Activated CD4-positive, alpha-beta T cell treated with anti-CD3 and anti-CD28 coated beads, Interleukin-10, Interleukin-2, amounts not matched to agents 100 ng/mL and 50 ng/mL, durations not matched to agents 16 hours and 8 hours (primary cell): ENCODE measurements around the gene ZBTB21.

Source experiments
- DNase-seq: peaks from one replicate; pipeline ENCODE4 v3.0.0-alpha.2; 2020

ZBTB21 gene

DNA sequence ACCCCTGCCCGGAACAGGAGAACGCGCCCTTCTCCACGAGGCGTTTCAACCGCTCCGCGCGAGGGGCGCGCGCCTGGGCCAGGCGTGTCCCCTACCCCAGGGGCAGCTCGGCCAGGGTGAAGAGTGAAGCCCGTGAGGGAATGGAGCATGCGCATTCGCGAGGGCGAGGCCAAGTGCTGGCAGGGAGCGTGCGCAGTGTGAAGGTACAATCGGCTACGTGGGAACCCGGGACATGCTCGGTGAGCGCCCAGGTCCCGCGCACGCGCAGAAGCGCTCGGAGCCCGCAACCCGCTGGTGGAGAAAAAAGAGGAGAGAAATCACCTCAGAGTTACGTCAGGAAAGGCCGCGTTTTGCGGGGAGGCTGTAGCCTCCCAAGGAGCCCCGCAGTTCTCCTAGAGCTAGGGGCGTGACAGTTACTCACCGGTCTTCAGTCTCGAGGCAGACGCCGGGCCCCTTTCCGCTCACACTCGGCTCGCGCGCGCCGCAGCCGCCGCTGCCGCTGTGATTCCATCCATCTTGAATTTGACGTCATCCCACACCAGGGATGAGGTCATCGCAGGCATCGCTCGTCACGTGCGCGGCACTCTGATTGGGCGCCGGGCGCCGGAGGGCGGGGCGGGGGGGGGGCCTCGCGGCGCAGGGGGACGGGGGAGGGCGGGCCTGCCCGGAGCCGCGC lies at the start of gene ZBTB21:
TSS of gene ZBTB21 (minus strand) at position 530 of the 676 bp plus-strand sequence. CDS start 16,265 bp downstream, outside the sequence.
- peak; percentile 99 for DNase-seq

DNA sequence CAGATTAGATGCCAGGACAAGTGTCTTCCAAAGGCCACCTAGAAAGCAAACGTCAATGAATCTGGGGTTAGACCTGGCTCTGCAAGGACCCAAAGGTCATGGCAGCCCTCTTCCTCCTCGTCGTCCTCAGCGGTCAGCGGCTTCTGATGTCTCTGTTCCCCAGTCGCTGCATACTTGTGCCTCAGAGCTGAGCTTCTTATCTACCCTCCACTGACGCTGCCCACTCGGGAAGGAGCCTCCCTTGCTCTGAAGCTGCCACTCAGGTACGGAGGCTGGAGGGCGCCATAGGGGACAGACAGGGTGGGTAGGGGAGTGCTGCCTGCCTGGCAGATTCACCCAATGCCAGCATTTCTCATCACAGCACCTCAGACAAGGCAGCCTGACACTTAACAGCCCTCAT lies 49.6 kb upstream of the ZBTB21 start:
- DNase-seq: no peak

DNA sequence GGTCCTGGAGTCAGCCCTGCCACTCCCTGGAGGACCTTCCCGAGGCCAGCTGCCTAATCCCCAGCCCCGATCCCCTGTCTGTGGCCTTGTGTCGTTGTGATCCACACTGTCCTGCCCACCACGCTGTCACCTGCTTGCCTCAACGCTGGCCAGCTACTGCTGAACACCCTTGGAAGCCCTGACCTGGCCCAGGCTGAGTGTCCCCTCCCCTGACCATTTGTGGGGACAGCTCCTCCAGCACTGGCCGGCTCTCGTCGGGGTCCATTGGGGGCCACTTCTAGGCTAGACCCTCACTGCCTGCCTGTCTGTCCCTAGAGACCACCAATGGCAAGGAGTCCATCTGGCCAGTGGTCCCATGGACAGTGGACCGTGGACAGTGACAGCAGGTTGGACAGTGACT lies 49.0 kb upstream of the ZBTB21 start:
- no peak for DNase-seq

DNA sequence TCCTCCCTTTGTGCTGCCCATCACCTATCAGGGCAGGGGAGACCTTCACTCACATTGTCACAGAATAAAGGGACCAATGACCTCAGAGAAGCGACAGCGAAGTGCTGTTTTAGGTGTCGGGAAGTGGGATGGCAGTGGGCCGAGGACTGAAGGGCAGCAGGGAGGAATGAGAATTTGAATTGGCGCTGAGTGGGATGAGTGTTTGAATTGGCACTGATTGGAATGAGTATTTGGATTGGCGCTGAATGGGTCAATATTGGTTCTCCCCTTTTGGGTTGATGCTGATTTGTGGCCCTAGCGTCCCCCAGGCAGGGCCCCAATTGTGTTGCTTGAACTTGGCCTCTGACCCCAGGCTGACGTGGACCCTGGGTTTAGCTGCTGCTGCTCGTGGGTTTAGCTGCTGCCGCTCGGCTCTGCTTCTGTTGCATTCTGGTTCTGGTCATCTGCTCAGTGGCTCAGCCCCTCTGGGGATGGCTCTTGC lies 48.5 kb upstream of the ZBTB21 start:
- DNase-seq: no peak

DNA sequence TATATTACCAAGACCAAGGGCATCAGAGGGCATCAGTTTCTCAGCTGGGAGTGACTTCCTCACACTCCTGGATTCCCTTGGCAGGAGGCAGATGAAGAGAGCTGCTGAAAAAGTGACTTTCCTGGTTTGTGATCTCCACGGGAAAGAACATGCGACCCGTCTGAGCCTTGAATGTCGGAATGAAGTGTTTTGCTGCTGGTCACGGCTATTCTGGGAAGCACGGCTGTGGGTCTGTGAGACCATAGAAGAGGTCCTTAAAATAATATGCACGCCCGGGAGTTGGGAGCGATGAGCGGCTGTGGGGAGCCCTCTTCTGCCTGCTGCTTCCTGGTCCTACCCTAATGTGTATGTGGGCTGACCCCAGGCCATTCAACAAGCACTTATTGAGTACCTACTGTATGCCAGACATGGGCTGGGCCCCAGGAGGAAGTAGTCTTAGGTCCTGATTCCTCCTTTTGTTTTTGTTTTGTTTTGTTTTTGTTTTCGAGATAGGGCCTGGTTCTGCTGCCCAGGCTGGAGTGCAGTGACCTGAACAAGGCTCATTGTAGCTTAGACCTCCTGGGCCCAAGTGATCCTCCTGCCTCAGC lies 47.8 kb upstream of the ZBTB21 start:
- DNase-seq: no peak

DNA sequence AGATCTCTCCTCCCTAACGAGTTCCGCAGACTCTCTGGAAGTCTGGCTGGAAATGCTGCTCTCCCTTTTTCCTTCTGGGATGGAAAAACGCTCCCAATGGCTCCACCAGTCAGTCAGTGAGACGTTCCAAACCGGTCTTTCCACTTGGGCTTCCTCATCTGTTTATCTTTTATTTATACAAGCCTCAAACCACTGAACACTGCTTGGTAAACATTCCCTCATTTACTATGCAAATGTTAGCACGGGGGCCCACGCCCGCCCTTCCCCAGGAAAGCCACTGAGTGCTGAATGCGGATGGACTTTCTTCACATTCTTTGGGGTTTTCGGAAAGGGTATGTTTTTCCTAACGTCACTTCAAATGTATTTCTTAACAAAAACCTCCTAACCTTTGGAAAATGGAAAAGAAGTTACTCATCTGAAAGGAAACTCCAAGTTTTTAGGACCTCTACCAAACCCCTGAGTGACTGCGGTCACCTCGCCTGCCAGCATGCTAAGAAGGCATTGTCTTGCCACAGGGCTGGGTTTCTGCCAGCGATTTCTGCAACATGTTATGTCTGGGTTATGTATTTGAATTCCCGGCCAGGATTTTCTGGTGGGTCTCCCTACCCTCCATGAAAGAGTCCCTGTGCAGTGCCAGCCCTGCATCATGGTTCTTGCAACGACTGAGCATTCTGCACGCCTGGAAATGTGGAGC lies 47.0 kb upstream of the ZBTB21 start:
- DNase-seq: no peak

DNA sequence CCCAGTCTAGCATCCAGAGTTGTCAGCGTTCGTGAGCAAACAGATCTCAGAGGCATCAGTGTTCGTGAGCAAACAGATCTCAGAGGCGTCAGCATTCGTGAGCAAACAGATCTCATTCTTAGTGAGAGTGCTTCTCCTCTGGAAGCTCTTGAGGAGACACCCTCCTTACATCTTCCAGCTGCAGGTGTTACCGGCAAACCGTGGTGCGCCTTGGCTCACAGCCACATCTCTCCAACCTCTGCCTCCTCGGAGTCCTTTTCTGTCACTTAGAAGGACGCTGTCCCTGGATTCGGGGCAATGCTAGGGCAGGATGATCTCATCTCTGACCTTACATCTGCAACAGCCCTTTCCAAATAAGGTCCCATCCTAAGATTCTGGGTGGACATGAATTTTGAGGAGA lies 46.3 kb upstream of the ZBTB21 start:
- no peak for DNase-seq

DNA sequence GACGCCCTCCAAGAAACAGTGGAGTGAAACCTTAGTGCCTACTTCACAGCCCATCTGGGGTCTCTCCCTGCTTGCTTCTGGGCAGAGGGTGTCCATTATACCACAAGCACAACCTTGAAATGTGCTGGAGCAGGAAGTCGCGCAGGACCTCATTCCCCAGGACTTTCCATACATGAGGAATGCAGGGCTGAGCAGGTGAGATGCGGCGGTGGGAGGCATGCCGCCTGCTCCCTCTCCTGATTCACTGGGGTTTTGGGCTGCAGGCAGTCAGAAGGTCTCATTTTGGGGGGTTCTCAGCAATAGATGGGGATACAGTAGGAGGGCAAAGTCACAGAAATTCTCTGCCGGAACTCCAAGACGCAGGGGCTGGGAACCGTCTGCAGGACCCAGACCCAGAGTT lies 45.3 kb upstream of the ZBTB21 start:
- DNase-seq: no peak

DNA sequence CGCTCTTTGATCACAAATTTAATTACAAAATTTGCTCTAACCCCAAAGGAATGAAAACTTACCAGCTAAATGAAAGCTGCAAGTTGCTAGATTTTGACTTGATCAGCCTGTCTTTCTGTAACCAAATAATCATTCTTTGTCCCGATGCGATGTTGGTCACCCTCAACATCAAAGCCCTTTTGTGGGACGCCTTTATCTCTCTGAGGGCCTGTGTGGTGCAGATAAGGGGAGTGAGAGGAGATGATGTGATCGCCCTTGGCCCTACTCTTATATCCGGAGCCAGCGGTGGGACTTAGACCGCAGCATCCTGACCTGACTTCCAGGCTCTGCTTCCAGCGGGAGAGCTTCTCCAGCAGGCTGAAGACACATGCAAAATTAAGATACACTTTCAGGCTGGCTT lies 41.6 kb upstream of the ZBTB21 start:
- no peak for DNase-seq

DNA sequence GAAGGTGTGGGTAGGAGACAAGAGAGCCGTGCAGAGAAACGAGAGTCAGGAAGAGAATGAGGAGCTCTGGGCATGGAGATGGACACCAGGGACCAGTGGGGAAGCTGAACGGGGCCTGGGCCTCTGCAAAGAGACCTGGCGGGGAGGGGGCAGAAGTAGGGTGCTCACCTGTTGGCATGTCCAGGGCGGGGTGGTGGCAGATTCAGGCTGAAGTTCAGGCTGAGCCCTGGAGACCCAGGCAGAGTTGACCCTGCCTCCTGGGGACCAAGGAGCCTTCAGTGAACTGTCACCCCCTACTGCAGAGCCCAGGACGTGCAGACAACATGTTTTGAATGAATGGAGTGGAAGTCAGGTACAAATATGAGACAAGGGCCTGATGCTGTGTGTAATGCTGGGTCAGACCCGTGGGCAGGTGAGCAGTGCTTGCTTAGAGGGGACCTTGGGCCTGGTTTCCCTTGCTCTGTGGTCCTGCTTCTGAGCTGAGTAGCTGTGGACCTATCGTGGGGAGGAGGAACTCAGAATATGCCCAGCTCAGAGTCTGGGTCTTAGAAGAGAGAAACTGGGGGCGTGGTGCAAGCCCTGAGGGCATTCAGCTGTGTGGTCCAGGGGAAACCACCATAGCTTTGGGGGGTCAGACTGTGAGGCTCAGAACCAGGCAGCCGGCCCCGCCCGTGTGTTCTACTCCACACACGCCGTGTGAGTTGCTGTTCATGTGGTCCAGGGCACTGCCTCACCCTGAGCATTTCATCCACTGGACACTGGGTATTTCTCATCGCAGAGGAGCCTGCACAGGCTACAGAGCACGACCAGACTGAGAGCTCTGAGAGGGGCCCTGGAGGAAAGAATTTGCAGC lies 39.6 kb upstream of the ZBTB21 start:
- DNase-seq: no peak

DNA sequence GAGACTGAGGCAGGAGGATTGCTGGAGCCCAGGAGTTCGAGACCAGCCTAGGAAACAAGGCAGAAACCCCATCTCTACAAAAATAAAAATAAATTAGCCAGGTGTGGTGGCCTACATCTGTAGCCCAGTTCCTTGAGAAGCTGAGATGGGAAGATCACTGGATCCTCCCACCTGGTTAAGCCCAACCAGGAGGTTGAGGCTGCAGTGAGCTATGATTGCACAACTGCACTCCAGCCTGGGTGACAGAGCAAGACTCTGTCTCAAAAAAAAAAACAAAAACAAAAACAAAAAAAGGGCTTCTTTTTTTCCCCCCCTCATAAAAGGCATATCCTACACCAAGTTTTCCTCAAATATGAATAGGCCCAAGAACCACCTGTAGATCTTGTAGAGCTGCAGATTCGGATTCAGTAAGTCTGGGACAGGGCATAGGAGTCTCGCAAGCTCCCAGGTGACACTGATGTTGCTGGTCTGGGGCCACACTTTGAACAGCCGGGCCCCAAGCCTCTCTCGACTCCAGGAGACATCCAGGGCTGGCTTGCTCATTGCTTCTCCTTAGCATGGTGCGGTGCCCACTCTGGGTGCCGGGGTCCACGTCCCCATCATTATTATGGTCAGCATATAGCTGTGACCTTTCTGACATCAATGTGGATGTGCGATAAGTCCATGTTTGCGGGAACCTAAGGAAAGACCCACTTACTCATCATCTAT lies 38.9 kb upstream of the ZBTB21 start:
- DNase-seq: no peak

DNA sequence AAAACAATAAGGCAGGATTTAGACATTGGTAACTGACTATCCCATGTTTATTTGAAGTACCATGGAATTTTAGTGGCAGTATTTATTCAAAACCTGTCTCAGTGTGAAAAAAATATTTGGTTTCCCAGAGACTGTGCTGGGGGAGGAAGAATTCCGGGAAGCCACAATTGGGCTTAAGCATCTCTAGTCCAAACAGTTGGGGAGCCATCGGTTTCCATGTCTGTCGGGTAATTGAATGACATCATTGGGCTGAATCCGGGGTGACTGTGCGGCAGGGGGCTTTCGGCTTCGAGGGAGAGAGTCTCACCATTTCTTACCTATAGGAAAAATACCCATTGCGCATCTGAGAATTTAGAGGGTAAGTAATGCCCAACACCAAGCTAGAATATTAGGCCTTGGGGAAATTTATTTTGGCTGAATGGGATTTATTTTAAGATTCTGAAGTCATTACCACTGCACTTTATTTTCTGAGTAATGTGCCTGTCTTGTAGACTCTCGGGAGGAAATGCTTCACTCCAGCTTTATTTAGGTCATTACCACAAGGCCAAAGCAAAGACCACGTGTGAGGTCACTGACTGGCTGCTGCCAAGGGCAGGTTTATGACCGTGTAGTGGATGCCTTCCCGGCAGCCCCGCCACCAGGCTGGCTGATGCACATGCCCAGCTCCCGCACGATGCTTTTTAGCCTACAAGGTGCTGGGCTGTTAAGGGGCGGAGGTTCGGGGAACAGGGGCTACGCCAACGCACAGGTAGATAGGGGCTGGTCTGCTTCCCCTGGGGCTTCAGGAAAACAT lies 37.9 kb upstream of the ZBTB21 start:
- DNase-seq: no peak

DNA sequence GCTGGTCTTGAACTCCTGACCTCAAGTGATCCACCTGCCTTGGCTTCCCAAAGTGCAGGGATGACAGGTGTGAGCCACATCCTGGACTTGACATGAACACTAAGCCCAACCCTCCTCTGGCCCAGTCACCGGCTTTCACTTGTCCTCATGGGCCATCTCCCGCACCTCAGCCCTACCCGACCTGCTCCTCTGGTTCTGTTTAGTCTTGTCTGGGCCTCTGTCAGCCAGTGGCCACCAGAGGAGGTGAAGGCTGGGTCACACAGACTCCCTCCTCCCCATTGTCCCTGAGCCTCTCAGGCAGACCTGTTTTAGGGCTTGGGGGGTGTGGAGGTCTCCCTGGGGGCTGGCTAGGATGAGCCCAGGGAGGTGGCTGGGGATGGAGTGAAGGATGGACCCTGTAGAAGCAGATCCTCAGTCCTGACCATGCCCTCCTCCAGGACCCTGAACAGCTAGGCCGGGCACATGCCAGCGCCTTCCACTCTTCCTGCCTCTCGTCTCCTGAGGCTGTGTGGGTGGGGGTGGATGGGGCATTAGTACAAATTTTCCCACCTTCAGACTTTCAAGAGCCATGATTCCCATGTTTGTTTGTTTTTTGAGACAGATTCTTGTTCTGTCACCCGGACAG lies 34.8 kb upstream of the ZBTB21 start:
- DNase-seq: no peak

DNA sequence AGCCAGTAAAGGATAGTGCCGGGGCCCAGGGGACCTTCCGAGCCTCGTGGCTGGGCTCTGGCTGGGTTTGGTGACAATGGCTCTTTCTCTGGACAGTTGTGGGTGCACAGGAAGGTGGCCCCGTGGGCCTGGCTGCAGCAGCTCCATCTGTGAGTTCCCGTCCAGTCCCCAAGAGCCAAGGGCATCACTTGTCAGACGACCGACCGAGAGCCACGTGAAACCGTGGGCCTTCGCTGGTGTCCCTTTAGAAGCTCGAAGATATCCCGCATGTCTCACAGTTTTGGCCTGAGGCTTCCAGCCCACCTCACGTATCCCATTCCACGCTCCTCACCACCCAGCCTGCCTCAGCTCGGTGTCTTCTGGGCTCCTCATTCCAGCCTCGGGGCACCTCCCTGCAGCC lies 33.8 kb upstream of the ZBTB21 start:
- no peak for DNase-seq

DNA sequence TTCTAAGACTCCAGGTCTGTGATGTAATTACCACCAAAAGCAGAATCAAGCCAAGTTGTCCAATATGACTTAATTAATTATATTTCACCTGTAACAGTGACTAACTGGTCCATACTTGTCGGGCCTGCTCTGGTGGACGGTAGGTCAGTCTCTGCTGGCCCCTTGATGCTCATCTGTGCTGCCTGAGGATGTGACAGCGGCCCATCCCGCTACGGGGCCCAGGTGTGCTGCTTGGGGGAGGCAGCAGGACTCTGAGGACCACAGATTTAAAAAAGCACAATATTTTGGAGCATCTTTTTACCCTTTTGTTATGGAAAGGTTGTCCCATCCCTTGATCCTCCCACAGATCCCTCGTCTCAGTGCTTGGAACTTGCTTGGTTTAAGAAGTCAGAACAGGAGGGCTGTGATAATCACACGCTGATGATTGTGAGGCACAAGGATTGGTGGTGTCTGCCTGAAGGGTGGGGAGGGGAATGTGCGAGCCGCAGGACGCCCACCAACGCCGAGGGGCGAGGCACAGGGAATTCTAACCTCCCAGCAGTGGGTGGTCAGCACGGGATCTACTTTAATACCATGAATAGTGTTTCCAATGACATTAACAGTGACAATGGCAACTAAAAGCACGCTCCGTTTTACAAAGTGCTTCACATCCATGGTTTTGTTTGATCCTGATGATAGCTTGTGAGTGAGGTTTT lies 33.2 kb upstream of the ZBTB21 start:
- DNase-seq: no peak

DNA sequence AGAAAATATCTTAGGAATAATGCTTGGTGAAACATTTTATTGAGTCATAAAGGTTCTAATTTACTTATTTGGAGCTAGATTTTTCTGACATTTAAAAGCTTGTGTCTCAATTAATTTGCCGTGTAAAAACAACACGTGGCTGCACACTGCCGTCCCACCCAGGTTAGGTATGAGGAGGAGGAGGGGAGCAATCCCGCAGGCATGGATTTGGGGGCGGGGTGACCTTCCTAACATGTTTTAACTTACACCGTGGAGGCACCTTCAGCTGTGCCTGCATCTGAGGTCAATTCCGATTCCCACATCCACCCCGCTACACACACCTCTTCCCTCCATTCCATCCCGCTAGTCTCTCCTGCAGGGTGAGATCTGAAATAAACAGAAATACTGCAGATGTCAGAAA lies 32.5 kb upstream of the ZBTB21 start:
- no peak for DNase-seq

DNA sequence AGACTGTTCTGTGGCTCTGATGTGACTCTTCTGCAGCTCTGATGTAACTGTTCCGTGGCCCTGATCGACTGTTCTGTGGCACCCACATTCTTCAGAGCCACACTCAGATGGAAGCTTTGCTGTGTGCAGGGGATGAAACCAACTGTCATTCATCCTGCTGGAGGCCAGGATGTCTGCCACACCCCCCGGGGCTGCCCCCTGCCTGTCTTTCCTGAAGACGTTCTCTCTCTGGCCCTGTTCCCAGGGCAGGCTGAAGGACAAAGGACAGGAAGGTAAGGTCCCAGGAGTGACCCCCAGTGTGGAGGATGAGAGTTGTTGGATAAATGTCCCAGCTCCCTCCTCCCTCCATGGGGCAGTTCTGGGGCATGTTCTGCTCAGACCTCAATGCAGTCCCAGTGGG lies 31.6 kb upstream of the ZBTB21 start:
- no peak for DNase-seq

DNA sequence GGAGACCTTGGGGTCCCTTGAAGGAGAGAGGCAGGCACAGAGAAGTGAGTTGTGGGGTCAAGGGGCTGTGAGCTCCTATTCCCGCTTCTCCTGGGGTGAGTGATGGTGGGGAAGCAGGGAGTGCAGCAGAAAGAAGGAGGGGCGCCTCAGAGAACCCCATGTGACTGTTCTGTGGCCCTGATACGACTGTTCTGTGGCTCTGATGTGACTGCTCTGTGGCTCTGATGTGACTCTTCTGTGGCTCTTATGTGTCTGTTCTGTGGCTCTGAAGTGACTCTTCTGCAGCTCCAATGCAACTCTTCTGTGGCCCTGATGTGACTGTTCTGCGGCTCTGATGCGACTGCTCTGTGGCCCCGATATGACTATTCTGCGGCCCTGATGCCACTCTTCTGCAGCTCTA lies 31.1 kb upstream of the ZBTB21 start:
- no peak for DNase-seq

DNA sequence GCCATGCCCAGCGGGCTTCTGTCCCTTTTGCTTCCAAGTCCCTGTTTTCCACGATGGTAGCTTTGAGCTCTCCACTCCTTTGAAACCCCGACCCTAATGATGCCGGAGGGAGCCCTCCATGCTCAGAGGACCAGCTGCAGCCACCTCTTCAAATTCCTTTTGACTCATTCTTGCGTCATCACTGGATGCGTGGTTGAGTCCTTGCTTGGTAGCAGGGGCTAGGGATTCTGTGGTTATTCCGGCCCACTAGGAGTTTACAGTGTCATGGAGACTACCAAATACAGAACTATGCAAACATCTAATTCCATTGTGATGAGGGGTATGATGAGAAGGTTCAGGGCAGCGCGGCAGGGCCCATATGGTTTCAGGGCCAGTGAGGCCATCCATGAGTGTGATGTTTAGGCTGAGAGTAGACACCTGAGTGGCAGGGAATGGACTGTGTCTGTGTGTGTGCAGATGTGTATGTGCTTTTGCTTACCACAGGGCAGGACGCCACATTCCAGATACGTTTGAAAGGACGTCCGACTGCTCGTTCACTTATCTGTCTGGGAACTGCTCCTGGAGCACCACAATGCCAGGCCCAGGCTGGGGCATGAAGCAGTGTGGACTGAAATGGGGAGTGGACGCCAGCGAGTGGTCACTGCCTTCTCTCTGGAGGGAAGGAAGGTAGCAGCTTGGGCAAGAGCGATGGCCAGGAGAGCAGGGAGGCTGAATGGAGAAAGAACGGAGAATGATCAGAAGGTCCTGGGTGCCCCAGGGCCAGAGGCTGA lies 30.4 kb upstream of the ZBTB21 start:
- no peak for DNase-seq

DNA sequence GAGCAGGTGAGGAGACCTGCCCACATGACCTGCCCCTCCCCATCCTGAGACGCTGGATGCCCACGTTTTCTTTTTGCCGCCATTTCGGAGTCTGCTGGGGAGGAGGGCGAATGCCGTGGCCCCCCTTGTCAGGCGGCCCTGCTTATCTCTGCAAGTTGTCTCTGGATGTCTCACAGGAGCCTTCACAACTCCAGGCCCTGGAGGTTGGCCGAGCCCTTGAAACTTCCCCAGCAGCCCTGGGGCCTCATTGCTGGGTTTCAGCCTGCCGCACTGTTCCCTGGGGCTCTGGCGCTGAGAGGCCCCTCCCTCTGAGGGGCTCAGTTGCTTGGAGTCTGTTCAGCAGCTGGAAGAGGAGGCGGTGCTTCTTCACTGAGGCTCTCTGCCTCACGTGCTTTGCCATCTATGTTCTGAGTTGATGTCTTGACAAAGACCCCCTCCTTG lies 29.8 kb upstream of the ZBTB21 start:
- DNase-seq: no peak
